NB4 (cell line): ENCODE results near the gene ABI1.

Experiments used
- POLR2A ChIP-seq: IDR thresholded peaks from 2 replicates; pipeline ENCODE4 v1.6.1; 2011; ENCODE audit warnings: mild to moderate bottlenecking; ENCODE audit not compliant: insufficient read length; ENCODE audit errors: extremely low read depth
- TF ChIP-seq, protein P1 (sequence below): IDR thresholded peaks from one replicate; pipeline ENCODE4 v1.5.1; 2012; ENCODE audit warnings: low read depth, low read length

DNA sequence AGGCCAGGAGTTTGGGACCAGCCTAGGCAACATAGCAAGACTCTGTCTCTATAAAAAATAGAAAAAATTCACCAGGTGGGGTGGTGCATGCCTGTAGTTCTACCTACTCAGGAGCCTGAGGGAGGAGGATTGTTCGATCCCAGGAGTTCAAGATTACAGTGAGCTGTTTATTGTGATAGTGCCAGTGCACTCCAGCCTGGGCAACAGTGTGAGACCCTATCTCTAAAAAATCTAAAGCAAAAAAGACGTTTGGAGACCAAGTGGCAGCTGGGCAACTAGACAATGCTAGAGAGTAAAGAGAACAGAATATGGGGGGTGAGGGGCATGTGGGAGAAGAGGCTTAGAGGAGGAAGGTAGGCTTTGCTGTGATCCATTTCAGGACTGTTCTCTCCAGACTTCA, 161.8 kb downstream of the ABI1 start:
- TF ChIP-seq, protein P1, sequence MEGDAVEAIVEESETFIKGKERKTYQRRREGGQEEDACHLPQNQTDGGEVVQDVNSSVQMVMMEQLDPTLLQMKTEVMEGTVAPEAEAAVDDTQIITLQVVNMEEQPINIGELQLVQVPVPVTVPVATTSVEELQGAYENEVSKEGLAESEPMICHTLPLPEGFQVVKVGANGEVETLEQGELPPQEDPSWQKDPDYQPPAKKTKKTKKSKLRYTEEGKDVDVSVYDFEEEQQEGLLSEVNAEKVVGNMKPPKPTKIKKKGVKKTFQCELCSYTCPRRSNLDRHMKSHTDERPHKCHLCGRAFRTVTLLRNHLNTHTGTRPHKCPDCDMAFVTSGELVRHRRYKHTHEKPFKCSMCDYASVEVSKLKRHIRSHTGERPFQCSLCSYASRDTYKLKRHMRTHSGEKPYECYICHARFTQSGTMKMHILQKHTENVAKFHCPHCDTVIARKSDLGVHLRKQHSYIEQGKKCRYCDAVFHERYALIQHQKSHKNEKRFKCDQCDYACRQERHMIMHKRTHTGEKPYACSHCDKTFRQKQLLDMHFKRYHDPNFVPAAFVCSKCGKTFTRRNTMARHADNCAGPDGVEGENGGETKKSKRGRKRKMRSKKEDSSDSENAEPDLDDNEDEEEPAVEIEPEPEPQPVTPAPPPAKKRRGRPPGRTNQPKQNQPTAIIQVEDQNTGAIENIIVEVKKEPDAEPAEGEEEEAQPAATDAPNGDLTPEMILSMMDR, result no peak
- TF ChIP-seq POLR2A, result no peak
